ENCODE data around the gene POLR2H.

DNA sequence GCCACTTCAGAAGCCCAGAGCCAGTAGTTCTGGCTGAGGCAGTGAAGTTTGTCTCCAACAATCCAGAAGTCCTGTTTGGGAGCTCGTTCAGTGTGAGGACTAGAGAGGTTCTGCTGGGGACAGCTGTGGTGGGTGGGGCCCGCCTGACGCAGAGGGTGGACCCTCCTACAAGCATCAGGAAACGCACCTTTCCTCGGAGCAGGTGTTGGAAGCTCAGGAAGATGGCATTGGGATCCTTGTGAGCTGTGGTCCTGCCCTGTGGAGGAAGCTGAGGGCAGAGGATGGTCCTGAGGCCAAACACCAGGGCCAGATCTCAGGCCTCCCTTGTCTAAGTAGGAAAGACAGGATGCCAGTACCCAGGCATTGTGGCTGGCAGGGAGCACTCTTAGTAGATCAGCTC, 11.4 kb downstream of the POLR2H start:
- TF ChIP-seq NR2F1 (conservative IDR thresholded peaks at IDR 0.05) (no peak), POLR2A (IDR thresholded peaks at IDR 0.05; ENCODE audit: low read depth, low read length) (no peak), MEF2A (IDR thresholded peaks at IDR 0.05; ENCODE audit: insufficient read depth, low read depth, low read length) (no peak), CREB1 (IDR thresholded peaks at IDR 0.05; ENCODE audit: low read depth) (no peak), ELK1 (IDR thresholded peaks at IDR 0.05; ENCODE audit: low read depth, low read length) (no peak)
- TF ChIP-seq, protein P1, sequence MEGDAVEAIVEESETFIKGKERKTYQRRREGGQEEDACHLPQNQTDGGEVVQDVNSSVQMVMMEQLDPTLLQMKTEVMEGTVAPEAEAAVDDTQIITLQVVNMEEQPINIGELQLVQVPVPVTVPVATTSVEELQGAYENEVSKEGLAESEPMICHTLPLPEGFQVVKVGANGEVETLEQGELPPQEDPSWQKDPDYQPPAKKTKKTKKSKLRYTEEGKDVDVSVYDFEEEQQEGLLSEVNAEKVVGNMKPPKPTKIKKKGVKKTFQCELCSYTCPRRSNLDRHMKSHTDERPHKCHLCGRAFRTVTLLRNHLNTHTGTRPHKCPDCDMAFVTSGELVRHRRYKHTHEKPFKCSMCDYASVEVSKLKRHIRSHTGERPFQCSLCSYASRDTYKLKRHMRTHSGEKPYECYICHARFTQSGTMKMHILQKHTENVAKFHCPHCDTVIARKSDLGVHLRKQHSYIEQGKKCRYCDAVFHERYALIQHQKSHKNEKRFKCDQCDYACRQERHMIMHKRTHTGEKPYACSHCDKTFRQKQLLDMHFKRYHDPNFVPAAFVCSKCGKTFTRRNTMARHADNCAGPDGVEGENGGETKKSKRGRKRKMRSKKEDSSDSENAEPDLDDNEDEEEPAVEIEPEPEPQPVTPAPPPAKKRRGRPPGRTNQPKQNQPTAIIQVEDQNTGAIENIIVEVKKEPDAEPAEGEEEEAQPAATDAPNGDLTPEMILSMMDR (IDR thresholded peaks at IDR 0.05 in 2 of 3, conservative IDR thresholded peaks at IDR 0.05 in 1 of 3; ENCODE audit: control insufficient read depth in 2 of 3, extremely low read depth in 1 of 3, insufficient read depth in 1 of 3, low read depth in 3 of 3, low read length in 3 of 3), result no peak
- TF ChIP-seq, protein P2, sequence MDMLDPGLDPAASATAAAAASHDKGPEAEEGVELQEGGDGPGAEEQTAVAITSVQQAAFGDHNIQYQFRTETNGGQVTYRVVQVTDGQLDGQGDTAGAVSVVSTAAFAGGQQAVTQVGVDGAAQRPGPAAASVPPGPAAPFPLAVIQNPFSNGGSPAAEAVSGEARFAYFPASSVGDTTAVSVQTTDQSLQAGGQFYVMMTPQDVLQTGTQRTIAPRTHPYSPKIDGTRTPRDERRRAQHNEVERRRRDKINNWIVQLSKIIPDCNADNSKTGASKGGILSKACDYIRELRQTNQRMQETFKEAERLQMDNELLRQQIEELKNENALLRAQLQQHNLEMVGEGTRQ (IDR thresholded peaks at IDR 0.05; ENCODE audit: borderline replicate concordance, low read depth, low read length), result no peak
- TF ChIP-seq, protein P3, sequence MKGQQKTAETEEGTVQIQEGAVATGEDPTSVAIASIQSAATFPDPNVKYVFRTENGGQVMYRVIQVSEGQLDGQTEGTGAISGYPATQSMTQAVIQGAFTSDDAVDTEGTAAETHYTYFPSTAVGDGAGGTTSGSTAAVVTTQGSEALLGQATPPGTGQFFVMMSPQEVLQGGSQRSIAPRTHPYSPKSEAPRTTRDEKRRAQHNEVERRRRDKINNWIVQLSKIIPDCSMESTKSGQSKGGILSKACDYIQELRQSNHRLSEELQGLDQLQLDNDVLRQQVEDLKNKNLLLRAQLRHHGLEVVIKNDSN (IDR thresholded peaks at IDR 0.05; ENCODE audit: borderline replicate concordance, extremely low read length, insufficient read depth, low read depth, low read length), result no peak

All from GM12878 (cell line).